ENCODE results near the gene CELA2A. TPM values are rescaled to one million over a fixed set of nuclear protein-coding genes. Genes with fewer than 3 reads are reported as not detected.
A peak's percentile ranks its signal among the peaks of the same experiment; 100 is the strongest.

Gene CELA2A
- total and polyA plus RNA-seq, 12 donors, result 0.97 to 45.4 (median 9.8) TPM

DNA sequence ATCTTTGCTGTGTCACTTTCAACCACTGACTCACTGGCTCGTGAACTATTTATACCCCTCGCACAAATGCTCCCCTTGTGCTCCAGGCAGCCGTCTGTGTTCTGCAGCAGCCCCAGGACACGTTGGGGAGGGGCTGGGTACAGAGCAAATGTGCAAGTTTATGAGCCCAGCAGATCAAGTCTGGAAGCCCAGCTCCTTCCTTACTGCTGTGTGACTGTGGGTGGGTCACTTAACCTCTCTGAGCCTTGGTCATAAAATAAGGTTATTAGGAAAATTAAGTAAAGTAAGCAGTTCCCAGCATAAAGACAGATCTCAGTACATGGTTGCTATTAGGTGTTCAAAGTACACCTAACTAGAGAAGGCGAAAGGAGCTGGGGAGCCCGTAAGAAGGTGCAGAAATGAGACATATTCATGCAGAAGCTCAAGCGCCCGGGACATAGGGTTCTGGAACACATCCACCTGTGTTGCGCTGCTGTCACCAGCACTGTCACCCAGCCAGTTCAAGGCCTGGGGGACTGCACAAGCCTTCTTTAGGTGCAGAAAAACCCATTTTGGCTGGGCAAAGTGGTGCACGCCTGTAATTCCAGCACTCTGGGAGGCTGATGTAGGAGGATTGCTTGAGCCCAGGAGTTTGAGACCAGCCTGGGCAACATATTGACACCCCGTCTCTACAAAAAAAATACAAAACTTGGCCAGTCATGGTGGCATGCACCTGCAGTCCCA lies 33.0 kb upstream of the CELA2A start:
- Histone ChIP-seq H3K27ac (peak overlapping the region in 3 of 5 donors; percentile 43 to 79 (median 48)), H3K4me1 (replicated peaks in 1 of 2) (peaks cover 13 to 44% of the 10 kb centered on the region in 2 donors), H3K27me3 (no peaks in the 10 kb centered on the region), H3K9me3 (replicated peaks in 1 of 3) (no peaks in the 10 kb centered on the region), H3K4me3 (no peak overlapping the region), H3K36me3 (replicated peaks in 1 of 2) (peaks cover 0 to 14% of the 10 kb centered on the region in 2 donors)
- DNase-seq, result peak in 2 of 7 donors; percentile 12 to 32
- no peak for TF ChIP-seq POLR2A (IDR thresholded peaks at IDR 0.05)
- TF ChIP-seq, protein P1, sequence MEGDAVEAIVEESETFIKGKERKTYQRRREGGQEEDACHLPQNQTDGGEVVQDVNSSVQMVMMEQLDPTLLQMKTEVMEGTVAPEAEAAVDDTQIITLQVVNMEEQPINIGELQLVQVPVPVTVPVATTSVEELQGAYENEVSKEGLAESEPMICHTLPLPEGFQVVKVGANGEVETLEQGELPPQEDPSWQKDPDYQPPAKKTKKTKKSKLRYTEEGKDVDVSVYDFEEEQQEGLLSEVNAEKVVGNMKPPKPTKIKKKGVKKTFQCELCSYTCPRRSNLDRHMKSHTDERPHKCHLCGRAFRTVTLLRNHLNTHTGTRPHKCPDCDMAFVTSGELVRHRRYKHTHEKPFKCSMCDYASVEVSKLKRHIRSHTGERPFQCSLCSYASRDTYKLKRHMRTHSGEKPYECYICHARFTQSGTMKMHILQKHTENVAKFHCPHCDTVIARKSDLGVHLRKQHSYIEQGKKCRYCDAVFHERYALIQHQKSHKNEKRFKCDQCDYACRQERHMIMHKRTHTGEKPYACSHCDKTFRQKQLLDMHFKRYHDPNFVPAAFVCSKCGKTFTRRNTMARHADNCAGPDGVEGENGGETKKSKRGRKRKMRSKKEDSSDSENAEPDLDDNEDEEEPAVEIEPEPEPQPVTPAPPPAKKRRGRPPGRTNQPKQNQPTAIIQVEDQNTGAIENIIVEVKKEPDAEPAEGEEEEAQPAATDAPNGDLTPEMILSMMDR (IDR thresholded peaks at IDR 0.05), result no peak
- intact Hi-C loops (cut with DNase I), result no loop called here
- 81 to 86% (median 82%) methylated on average over 11 of the region's 11 CpGs for WGBS, 4 donors

- WGBS, 4 donors, result 72 to 83% (median 79%) methylated on average over 13 of the region's 13 CpGs
- H3K27me3 ChIP-seq, result no peaks in the 10 kb centered on the region
- H3K4me1 ChIP-seq (replicated peaks in 1 of 2), result peaks cover 13 to 38% of the 10 kb centered on the region in 2 donors
- H3K9me3 ChIP-seq (replicated peaks in 1 of 3), result no peaks in the 10 kb centered on the region
- TF ChIP-seq, protein P1 (IDR thresholded peaks at IDR 0.05), result no peak
- no peak for TF ChIP-seq POLR2A (IDR thresholded peaks at IDR 0.05)
- peaks cover 0 to 14% of the 10 kb centered on the region in 2 donors for H3K36me3 ChIP-seq (replicated peaks in 1 of 2)
- H3K27ac ChIP-seq, result peak overlapping the region in 1 of 5 donors; percentile 9
- intact Hi-C loops (cut with DNase I), result no loop called here
- H3K4me3 ChIP-seq, result no peak overlapping the region
- DNase-seq, result peak in 2 of 7 donors; percentile 16 to 26
These were observed 32.3 kb upstream of the CELA2A start for GRCh38 chr1:15424146-15424667.

GRCh38 chr1:15424981-15425380 lies 31.6 kb upstream of the CELA2A start:
- no peaks in the 10 kb centered on the region for H3K27me3 ChIP-seq
- peak overlapping the region in 1 of 5 donors; percentile 9 for H3K27ac ChIP-seq
- H3K36me3 ChIP-seq (replicated peaks in 1 of 2), result peaks cover 0 to 14% of the 10 kb centered on the region in 2 donors
- peaks cover 13 to 39% of the 10 kb centered on the region in 2 donors for H3K4me1 ChIP-seq (replicated peaks in 1 of 2)
- H3K4me3 ChIP-seq, result no peak overlapping the region
- intact Hi-C loops (cut with DNase I), result no loop called here
- no peak for TF ChIP-seq POLR2A (IDR thresholded peaks at IDR 0.05)
- TF ChIP-seq, protein P1 (IDR thresholded peaks at IDR 0.05), result no peak
- DNase-seq, result peak in 1 of 7 donors; percentile 7
- H3K9me3 ChIP-seq (replicated peaks in 1 of 3), result no peaks in the 10 kb centered on the region
- WGBS, 4 donors, result 57 to 83% (median 78%) methylated on average over 1 to 5 of the region's 5 CpGs

GRCh38 chr1:15425521-15425920 lies 31.0 kb upstream of the CELA2A start:
- peaks cover 0 to 14% of the 10 kb centered on the region in 2 donors for H3K36me3 ChIP-seq (replicated peaks in 1 of 2)
- no peak for TF ChIP-seq POLR2A (IDR thresholded peaks at IDR 0.05)
- TF ChIP-seq, protein P1 (IDR thresholded peaks at IDR 0.05), result no peak
- H3K4me1 ChIP-seq (replicated peaks in 1 of 2), result peaks cover 13 to 43% of the 10 kb centered on the region in 2 donors
- 94 to 99% (median 98%) methylated on average over 6 to 10 of the region's 10 CpGs for WGBS, 4 donors
- H3K27ac ChIP-seq, result no peak overlapping the region
- H3K9me3 ChIP-seq (replicated peaks in 1 of 3), result no peaks in the 10 kb centered on the region
- no peak overlapping the region for H3K4me3 ChIP-seq
- intact Hi-C loops (cut with DNase I), result no loop called here
- no peak for DNase-seq
- no peaks in the 10 kb centered on the region for H3K27me3 ChIP-seq

All from adrenal gland (tissue), 12 donors.